BE2C (cell line): ENCODE data around the gene ZFPM1.

Experiments used
- DNase-seq: peaks from one replicate; pipeline ENCODE4 v3.0.0-alpha.2; 2020
- H3K27me3 ChIP-seq: fragments of 250-450 bp; sonication (Bioruptor Pico); 2 replicates; pipeline ENCODE4 v1.5.1; 2020; ENCODE audit warnings: mild to moderate bottlenecking
- H3K36me3 ChIP-seq: fragments of 250-450 bp; sonication (Bioruptor Pico); 2 replicates; pipeline ENCODE4 v1.5.1; 2020; ENCODE audit warnings: mild to moderate bottlenecking
- H3K4me1 ChIP-seq: fragments of 250-450 bp; sonication (Bioruptor Pico); 2 replicates; pipeline ENCODE4 v1.5.1; 2020
- H3K4me3 ChIP-seq: 2 replicates; pipeline ENCODE4 v1.5.1; 2011; ENCODE audit warnings: low read depth, low read length
- H3K9me3 ChIP-seq: fragments of 250-450 bp; sonication (Bioruptor Pico); 2 replicates; pipeline ENCODE4 v1.5.1; 2020
- TF ChIP-seq, protein P1 (sequence below): IDR thresholded peaks from 2 replicates; pipeline ENCODE4 v1.5.1; 2012; ENCODE audit warnings: mild to moderate bottlenecking, low read depth, low read length

Gene ZFPM1

DNA sequence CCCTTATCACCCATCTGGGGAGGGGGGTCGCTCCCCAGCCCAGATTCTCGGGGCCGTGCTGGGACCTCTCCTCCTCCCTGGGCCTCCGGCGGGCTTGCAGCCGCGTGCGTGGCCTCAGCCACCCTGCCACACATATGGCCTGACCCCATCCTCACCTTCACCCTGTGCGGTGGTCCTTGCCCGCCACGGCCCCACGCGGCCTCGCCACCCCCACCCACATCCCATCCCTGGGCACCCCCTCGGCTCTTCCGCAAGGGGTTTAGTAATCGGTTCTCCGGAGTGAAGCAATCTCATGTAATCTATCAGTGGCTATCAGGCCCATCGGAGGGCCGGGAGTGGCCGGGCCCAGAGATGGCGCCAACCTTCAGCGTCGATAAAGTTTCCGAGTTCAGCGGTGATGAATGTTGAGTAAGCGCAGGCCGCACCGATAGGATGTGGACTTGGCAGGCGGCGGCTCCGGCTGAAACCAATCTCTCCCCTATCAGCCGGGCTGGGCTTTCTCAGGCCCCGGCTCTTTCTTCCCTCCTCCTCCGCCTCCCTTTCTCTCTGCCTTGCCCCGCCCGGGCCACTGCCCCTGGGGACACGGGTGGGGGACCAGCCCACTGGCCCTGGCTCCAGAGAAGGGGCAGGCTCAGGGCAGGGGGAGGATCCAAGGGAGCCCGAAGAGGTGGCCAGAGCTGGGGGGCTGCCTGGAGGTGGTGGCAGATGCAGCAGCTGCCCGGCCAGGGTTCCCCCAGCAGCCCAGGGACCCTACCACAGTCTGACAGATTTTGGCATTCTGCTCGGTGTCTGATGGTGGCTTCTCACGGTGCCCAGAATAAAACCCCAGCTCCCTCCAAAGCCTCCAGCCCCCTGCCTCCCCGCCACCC, 20.8 kb downstream of the ZFPM1 start:
- Histone ChIP-seq H3K9me3 (no peaks in the 10 kb centered on the region), H3K4me1 (peaks cover 26% of the 10 kb centered on the region), H3K27me3 (no peaks in the 10 kb centered on the region), H3K4me3 (peak overlapping the region; percentile 4; the same call in 1 of the 2 replicates), H3K36me3 (no peaks in the 10 kb centered on the region)
- TF ChIP-seq, protein P1, sequence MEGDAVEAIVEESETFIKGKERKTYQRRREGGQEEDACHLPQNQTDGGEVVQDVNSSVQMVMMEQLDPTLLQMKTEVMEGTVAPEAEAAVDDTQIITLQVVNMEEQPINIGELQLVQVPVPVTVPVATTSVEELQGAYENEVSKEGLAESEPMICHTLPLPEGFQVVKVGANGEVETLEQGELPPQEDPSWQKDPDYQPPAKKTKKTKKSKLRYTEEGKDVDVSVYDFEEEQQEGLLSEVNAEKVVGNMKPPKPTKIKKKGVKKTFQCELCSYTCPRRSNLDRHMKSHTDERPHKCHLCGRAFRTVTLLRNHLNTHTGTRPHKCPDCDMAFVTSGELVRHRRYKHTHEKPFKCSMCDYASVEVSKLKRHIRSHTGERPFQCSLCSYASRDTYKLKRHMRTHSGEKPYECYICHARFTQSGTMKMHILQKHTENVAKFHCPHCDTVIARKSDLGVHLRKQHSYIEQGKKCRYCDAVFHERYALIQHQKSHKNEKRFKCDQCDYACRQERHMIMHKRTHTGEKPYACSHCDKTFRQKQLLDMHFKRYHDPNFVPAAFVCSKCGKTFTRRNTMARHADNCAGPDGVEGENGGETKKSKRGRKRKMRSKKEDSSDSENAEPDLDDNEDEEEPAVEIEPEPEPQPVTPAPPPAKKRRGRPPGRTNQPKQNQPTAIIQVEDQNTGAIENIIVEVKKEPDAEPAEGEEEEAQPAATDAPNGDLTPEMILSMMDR: no peak
- peak; percentile 69 for DNase-seq

DNA sequence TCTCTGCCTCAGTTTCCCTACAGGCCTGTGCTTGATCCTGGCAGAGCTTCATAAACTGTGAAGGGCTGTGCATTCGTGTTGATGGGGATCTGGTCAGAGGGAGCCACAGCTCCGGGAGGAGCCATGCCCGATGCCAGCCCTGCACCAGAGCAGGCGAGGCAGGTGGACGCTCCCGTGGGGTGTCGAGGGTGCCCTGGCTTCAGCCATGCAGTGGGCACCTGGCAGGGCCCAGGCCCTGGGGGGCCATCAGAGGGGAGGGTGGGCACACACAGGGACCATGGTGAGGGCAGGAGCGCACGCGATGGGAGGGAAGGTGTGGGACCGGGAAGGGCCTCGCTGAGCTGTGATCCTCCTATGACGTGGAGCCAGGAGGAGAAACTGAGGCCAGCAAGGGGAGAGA, 22.0 kb downstream of the ZFPM1 start:
- Histone ChIP-seq H3K4me3 (no peak overlapping the region), H3K27me3 (no peaks in the 10 kb centered on the region), H3K4me1 (peaks cover 30% of the 10 kb centered on the region), H3K36me3 (no peaks in the 10 kb centered on the region), H3K9me3 (no peaks in the 10 kb centered on the region)
- DNase-seq: no peak
- TF ChIP-seq, protein P1: no peak

- H3K4me3 ChIP-seq: no peak overlapping the region
- H3K9me3 ChIP-seq: no peaks in the 10 kb centered on the region
- DNase-seq: no peak
- peaks cover 36% of the 10 kb centered on the region for H3K4me1 ChIP-seq
- no peaks in the 10 kb centered on the region for H3K27me3 ChIP-seq
- H3K36me3 ChIP-seq: no peaks in the 10 kb centered on the region
- TF ChIP-seq, protein P1: no peak
Observed at GRCh38 chr16:88476203-88476602, 23.1 kb downstream of the ZFPM1 start.

- H3K4me3 ChIP-seq: no peak overlapping the region
- TF ChIP-seq, protein P1: no peak
- DNase-seq: no peak
- H3K36me3 ChIP-seq: no peaks in the 10 kb centered on the region
- H3K27me3 ChIP-seq: no peaks in the 10 kb centered on the region
- H3K4me1 ChIP-seq: peaks cover 36% of the 10 kb centered on the region
- H3K9me3 ChIP-seq: no peaks in the 10 kb centered on the region
Observed at GRCh38 chr16:88476817-88477397, 23.8 kb downstream of the ZFPM1 start.

- TF ChIP-seq, protein P1: no peak
- H3K27me3 ChIP-seq: no peaks in the 10 kb centered on the region
- no peak for DNase-seq
- no peaks in the 10 kb centered on the region for H3K9me3 ChIP-seq
- H3K36me3 ChIP-seq: no peaks in the 10 kb centered on the region
- H3K4me1 ChIP-seq: peaks cover 31% of the 10 kb centered on the region
- H3K4me3 ChIP-seq: no peak overlapping the region
Observed at GRCh38 chr16:88477631-88478519, 24.8 kb downstream of the ZFPM1 start.
